GM12878 (cell line): Measurements from ENCODE around the gene GJB6. TPM values are rescaled to one million over a fixed set of nuclear protein-coding genes. Genes with fewer than 3 reads are reported as not detected.

Experiments used
- ATAC-seq: fragments of 200-7000 bp; cut with Tn5 transposase; 3 replicates; pipeline ENCODE4 v1.9.1; 2020; ENCODE audit warnings: mild to moderate bottlenecking, moderate library complexity
- BruUV-seq: library from RNA; stranded (reverse); fragments of 400-500 nt; replicated peaks from 2 replicates; lab custom pipeline; 2021; lab: Mats Ljungman, UMichigan
- CTCF ChIA-PET: fragments of 300-600 bp; sonication (Branson Sonifier 250); formaldehyde crosslinking; extraction: SDS; loops from one replicate; lab custom pipeline; 2021; ENCODE audit warnings: inconsistent platforms; lab: Yijun Ruan, JAX
- POLR2A ChIA-PET: fragments of 350-600 bp; formaldehyde crosslinking; extraction: SDS; loops from one replicate; lab custom pipeline; 2021; ENCODE audit warnings: inconsistent platforms; lab: Charles Lee
- RAD21 ChIA-PET: fragments of 300-600 bp; sonication (Branson Sonifier 250); formaldehyde crosslinking; loops from one replicate; lab custom pipeline; 2023; ENCODE audit warnings: antibody characterized with exemption; ENCODE audit not compliant: unreplicated experiment; lab: Charles Lee
- SMC1A ChIA-PET: fragments of 300-600 bp; sonication (Branson Sonifier 250); formaldehyde crosslinking; loops from one replicate; lab custom pipeline; 2023; ENCODE audit not compliant: unreplicated experiment, uncharacterized antibody; lab: Charles Lee
- DNase-seq: peaks from one replicate; pipeline ENCODE4 v3.0.0-alpha.2; 2011; ENCODE audit warnings: low read depth, low spot score
- FAIRE-seq: peaks from 3 replicates; lab custom pipeline; 2011; peaks lifted over from hg19 to GRCh38; lab: Jason Lieb, UNC
- H2AFZ ChIP-seq: 2 replicates; pipeline ENCODE4 v1.6.0; 2011; ENCODE audit warnings: low read depth, low read length, control low read depth; ENCODE audit not compliant: control insufficient read depth
- H3K27ac ChIP-seq: 2 replicates; pipeline ENCODE4 v1.5.1; 2011; ENCODE audit warnings: control low read depth; ENCODE audit not compliant: control insufficient read depth, insufficient read depth
- H3K27me3 ChIP-seq, 2 experiments: replicated peaks in 1 of 2; 2 replicates each; pipeline versions ENCODE4 v1.6.0 to v1.6.1; 2011; ENCODE audit warnings: low read length in 1 of 2; ENCODE audit not compliant: control insufficient read depth in 2 of 2, insufficient read depth in 2 of 2
- H3K36me3 ChIP-seq, 2 experiments: 2 replicates each; pipeline ENCODE4 v1.5.1; 2011; ENCODE audit warnings: low read length in 1 of 2; ENCODE audit not compliant: control insufficient read depth in 2 of 2, insufficient read depth in 2 of 2
- H3K4me1 ChIP-seq: 2 replicates; pipeline ENCODE4 v1.6.1; 2011; ENCODE audit warnings: mild to moderate bottlenecking, low read length, moderate library complexity, mixed read lengths; ENCODE audit not compliant: control insufficient read depth, insufficient read depth
- H3K4me2 ChIP-seq: 2 replicates; pipeline ENCODE4 v1.6.0; 2011; ENCODE audit warnings: control low read depth; ENCODE audit not compliant: control insufficient read depth, insufficient read depth
- H3K4me3 ChIP-seq: fragments of 200-600 bp; sonication (generic); 2 replicates; pipeline ENCODE4 v1.5.1; 2016
- H3K79me2 ChIP-seq: 2 replicates; pipeline ENCODE4 v1.6.0; 2011; ENCODE audit warnings: low read length; ENCODE audit not compliant: control insufficient read depth, insufficient read depth
- H3K9ac ChIP-seq: 2 replicates; pipeline ENCODE4 v1.8.0; 2011; ENCODE audit warnings: low read length, control low read depth, mixed read lengths; ENCODE audit not compliant: control insufficient read depth, insufficient read depth
- H3K9me3 ChIP-seq: replicated peaks from 3 replicates; pipeline ENCODE4 v1.5.1; 2011; ENCODE audit warnings: mild to moderate bottlenecking, low read length; ENCODE audit not compliant: control insufficient read depth, insufficient read depth
- H4K20me1 ChIP-seq: 2 replicates; pipeline ENCODE4 v1.6.0; 2011; ENCODE audit not compliant: control insufficient read depth, insufficient read depth
- CBX5 ChIP-seq: sonication (generic); IDR thresholded peaks from 2 replicates; pipeline ENCODE4 v1.6.1; 2016; ENCODE audit warnings: low read depth, moderate library complexity, mild to moderate bottlenecking, inconsistent platforms
- CEBPB ChIP-seq, 2 experiments: fragments of 150-350 bp in 1 of 2; IDR thresholded peaks; 2 replicates each; pipeline ENCODE4 v1.6.1; 2012 to 2014; ENCODE audit warnings: low read depth in 2 of 2, low read length in 2 of 2, borderline replicate concordance in 1 of 2, inconsistent platforms in 1 of 2
- CHD2 ChIP-seq: IDR thresholded peaks from 2 replicates; pipeline ENCODE4 v1.6.1; 2011; ENCODE audit warnings: low read depth, low read length, improper control_type of control experiment, borderline replicate concordance
- IRF4 ChIP-seq: IDR thresholded peaks from 2 replicates; pipeline ENCODE4 v1.6.1; 2011; ENCODE audit warnings: low read depth, low read length
- MYB ChIP-seq: fragments of 150-350 bp; IDR thresholded peaks from 2 replicates; pipeline ENCODE4 v1.6.1; 2014; ENCODE audit warnings: mild to moderate bottlenecking, low read depth, low read length, borderline replicate concordance
- NRF1 ChIP-seq: conservative IDR thresholded peaks from 2 replicates; pipeline ENCODE4 v1.6.1; 2011; ENCODE audit warnings: mild to moderate bottlenecking, low read depth, low read length, improper control_type of control experiment
- PML ChIP-seq: IDR thresholded peaks from 2 replicates; pipeline ENCODE4 v1.6.1; 2012; ENCODE audit warnings: low read length, inconsistent platforms
- RCOR1 ChIP-seq: conservative IDR thresholded peaks from 2 replicates; pipeline ENCODE4 v1.6.1; 2012; ENCODE audit warnings: low read depth, low read length, improper control_type of control experiment
- ZNF217 ChIP-seq: fragments of 450-650 bp; IDR thresholded peaks from 2 replicates; pipeline ENCODE4 v1.6.1; 2017; ENCODE audit warnings: antibody characterized with exemption, mild to moderate bottlenecking
- WGBS: methylation state at CpG from one replicate; pipeline ENCODE4 v1.1.6; 2016; ENCODE audit warnings: low lambda C conversion rate; ENCODE audit not compliant: insufficient replicate concordance, insufficient coverage; ENCODE audit errors: missing lambda C conversion rate; 5-methylcytosine and 5-hydroxymethylcytosine counted together
- in situ Hi-C: fragments of 300-500 bp; cut with MboI; formaldehyde crosslinking; loops from 9 replicates; pipeline ENCODE4 v1.14.3; 2018; ENCODE audit warnings: mixed read lengths
- intact Hi-C: fragments of 100-400 bp; cut with micrococcal nuclease; formaldehyde crosslinking; loops from one replicate; pipeline ENCODE4 v1.14.2; 2022; ENCODE audit not compliant: unreplicated experiment
- polyA plus RNA-seq, 11 experiments: library from polyadenylated mRNA; depleted of rRNA in 4 of 11; unstranded in 6 of 11; stranded (reverse) in 5 of 11; fragments of >200 nt; fragmentation: Nextera tagmentation in 4 of 11; fragmentation: Illumina TruSeq in 1 of 11; extraction: Ambion mirVana in 4 of 11; extraction: Trizol in 1 of 11; gene quantifications; 1 replicate in 1 of 11; 2 replicates in 10 of 11; pipeline versions ENCODE4 v1.2.1 to v1.2.3, GENCODE V29; 2011 to 2016; ENCODE audit warnings: inconsistent platforms in 2 of 11, missing spikeins in 2 of 11, low read depth in 1 of 11
- total RNA-seq, 4 experiments: library from RNA; depleted of rRNA in 3 of 4; stranded (reverse); fragments of >200 nt in 3 of 4; fragmentation: Illumina TruSeq in 1 of 4; extraction: Trizol in 1 of 4; gene quantifications; 2 replicates each; pipeline versions ENCODE4 v1.2.1 to v1.2.3, GENCODE V29; 2013 to 2021
- TF ChIP-seq, protein P1 (sequence below): fragments of 450-650 bp; IDR thresholded peaks from 2 replicates; pipeline ENCODE4 v1.6.1; 2016; ENCODE audit warnings: mild to moderate bottlenecking

GJB6 gene
- total and polyA plus RNA-seq, 10 of the 15 experiments (the other 5 are each of a cell fraction or from before 2014, with no cell fraction given) = 0.03 TPM; not detected in 9

DNA sequence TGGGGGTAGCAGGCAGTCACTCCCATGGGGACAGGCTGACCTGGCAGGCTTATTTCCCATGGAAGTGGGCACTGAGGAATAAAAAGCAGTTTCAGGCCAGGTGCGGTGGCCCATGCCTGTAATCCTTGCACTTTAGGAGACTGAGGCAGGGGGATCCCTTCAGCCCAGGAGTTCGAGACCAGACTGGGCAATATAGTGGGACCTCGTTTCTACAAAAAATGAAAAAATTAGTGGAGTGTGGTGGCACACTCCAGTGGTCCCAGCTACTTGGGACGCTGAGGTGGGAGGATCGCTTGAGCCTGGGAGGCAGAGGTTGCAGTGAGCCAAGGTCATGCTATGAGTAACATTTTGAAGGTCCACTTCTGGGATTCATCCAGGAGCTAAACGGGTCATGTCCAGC is 45.3 kb downstream of the GJB6 start (continued):
- no peak for TF ChIP-seq CHD2
- TF ChIP-seq RCOR1 = no peak
- TF ChIP-seq MYB = no peak

DNA sequence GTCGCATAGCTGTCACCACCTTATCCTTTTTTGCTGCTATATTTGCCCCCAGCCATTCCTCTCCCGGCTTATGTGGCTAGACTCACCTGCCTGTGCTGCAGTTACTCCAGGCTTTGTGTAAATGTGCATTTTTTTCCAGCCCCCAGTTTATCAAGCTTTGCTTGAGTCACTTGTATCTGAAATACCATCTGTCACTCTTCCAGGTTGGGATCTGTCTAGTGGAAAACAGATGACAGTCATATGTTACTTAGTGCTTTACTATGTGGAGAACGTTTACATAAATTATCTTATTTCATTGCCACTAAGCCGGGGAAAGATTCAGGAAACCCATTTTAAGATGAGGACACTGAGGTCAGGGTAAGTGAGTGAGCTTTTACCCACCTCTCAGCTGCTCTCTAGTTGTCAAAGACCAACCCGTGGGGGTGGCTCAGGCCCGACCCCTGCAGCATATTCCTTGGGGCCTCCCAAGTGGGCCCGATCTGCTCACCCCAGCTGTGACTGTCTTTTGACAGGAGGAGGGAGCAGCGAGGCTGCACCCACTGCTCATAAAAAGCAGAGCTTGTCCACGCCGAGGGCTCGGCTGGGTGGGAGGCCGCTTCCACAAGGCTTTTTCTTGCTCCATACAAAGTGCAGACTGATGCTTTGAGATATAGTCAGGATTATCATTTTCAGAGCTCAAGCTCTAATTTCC is 46.6 kb downstream of the GJB6 start:
- no peak for ATAC-seq
- BruUV-seq = no TSS peak
- no peak overlapping the region for H3K4me3 ChIP-seq
- no peak overlapping the region for H3K4me2 ChIP-seq
- ChIA-PET CTCF (interaction anchor here (0.6 to 9.6 kb wide), 7 partner anchors 10 to 761 kb away, joined by 3 to 67 read pairs (median 3); no protein-coding TSS in a partner anchor), POLR2A (no interaction called here), SMC1A (interaction anchor here (0.6 to 1.2 kb wide), 5 partner anchors 11 to 309 kb away, joined by 3 to 6 read pairs (median 3); no protein-coding TSS in a partner anchor), RAD21 (interaction anchor here (1.3 kb wide), 1 partner anchor 12 kb away, joined by 4 read pairs; no protein-coding TSS in a partner anchor)
- no peaks in the 10 kb centered on the region for H3K79me2 ChIP-seq
- intact Hi-C loops = no loop called here
- no peaks in the 10 kb centered on the region for H3K9me3 ChIP-seq
- no peak overlapping the region for H3K9ac ChIP-seq
- H3K27me3 ChIP-seq = no peaks in the 10 kb centered on the region
- no peak overlapping the region for H3K27ac ChIP-seq
- 43% methylated on average over 12 of the region's 12 CpGs for WGBS
- no peaks in the 10 kb centered on the region for H4K20me1 ChIP-seq
- H3K4me1 ChIP-seq = no peaks in the 10 kb centered on the region
- FAIRE-seq = no peak
- no peaks in the 10 kb centered on the region for H3K36me3 ChIP-seq
- in situ Hi-C loops = loop anchor here (5.0 to 25.0 kb wide), 2 partner anchors 297 to 652 kb away; no protein-coding TSS in a partner anchor
- DNase-seq = no peak
- no peak overlapping the region for H2AFZ ChIP-seq
- TF ChIP-seq IRF4 = no peak
- TF ChIP-seq PML = no peak
- no peak for TF ChIP-seq CEBPB (IDR thresholded peaks at IDR 0.05; ENCODE audit: borderline replicate concordance in 1 of 2, low read depth in 2 of 2, low read length in 2 of 2)
- TF ChIP-seq ZNF217 = no peak
- TF ChIP-seq CBX5 = no peak
- TF ChIP-seq, protein P1, sequence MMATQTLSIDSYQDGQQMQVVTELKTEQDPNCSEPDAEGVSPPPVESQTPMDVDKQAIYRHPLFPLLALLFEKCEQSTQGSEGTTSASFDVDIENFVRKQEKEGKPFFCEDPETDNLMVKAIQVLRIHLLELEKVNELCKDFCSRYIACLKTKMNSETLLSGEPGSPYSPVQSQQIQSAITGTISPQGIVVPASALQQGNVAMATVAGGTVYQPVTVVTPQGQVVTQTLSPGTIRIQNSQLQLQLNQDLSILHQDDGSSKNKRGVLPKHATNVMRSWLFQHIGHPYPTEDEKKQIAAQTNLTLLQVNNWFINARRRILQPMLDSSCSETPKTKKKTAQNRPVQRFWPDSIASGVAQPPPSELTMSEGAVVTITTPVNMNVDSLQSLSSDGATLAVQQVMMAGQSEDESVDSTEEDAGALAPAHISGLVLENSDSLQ = no peak
- no peak for TF ChIP-seq NRF1
